ENCODE measurements around the gene C9orf153. TPM values are rescaled to one million over a fixed set of nuclear protein-coding genes. Genes with fewer than 3 reads are reported as not detected.
"Not testable (repeated sequence)": the region's sequence is repeated elsewhere in the genome, so short reads cannot be mapped to it uniquely, and the experiment has no call there.

The C9orf153 gene
- total RNA-seq, 3 donors from 2014 or later, result 0.35 TPM; not detected in 2

DNA sequence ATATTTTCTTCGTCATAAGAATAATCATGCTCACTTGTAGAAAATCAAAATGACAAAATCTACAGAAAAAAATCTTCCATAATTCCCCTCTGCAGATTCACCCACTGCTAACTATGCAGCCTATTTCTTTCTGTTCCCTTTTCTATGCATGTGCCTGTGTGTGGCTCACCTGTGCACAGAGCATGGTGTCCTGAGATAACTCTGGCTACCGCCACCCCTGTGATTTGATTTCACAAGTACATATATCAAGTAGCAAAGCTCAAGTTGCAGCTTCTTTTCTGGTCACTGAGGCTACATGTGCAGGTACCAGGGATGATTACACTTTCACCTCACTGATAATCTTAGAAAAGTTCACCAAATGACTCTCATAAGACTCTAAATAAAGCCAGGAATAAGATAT is 41.2 kb upstream of the C9orf153 start:
- Histone ChIP-seq H3K36me3 (ENCODE audit: low read depth) (peaks cover 19% of the 10 kb centered on the region), H3K4me1 (ENCODE audit: low read depth) (no peaks in the 10 kb centered on the region), H3K9me3 (no peaks in the 10 kb centered on the region), H3K4me3 (no peak overlapping the region)
- DNase-seq (no peak), ATAC-seq (no peak)
- intact Hi-C loops (cut with DNase I, micrococcal nuclease), result no loop called here
- TF ChIP-seq, protein P1, sequence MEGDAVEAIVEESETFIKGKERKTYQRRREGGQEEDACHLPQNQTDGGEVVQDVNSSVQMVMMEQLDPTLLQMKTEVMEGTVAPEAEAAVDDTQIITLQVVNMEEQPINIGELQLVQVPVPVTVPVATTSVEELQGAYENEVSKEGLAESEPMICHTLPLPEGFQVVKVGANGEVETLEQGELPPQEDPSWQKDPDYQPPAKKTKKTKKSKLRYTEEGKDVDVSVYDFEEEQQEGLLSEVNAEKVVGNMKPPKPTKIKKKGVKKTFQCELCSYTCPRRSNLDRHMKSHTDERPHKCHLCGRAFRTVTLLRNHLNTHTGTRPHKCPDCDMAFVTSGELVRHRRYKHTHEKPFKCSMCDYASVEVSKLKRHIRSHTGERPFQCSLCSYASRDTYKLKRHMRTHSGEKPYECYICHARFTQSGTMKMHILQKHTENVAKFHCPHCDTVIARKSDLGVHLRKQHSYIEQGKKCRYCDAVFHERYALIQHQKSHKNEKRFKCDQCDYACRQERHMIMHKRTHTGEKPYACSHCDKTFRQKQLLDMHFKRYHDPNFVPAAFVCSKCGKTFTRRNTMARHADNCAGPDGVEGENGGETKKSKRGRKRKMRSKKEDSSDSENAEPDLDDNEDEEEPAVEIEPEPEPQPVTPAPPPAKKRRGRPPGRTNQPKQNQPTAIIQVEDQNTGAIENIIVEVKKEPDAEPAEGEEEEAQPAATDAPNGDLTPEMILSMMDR (IDR thresholded peaks at IDR 0.05), result no peak

DNA sequence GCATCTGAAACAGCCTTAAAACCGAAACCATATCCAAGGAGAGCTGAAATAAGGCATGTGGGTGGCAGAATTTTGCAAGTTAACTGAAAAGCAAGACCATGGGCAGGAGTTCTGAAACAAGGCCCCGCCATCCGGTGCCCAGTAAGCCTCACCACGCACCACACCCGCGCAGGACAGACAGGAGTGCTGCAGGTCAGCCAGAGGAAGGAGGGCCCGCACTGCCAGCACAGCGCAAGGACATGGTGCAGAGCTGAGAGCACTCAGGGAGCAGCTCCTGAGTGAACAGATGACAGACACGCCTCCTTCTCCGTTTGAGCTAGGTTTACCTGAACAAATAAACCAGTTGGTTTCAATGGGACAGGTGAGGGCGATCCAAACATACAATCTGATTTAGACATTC is 39.4 kb upstream of the C9orf153 start:
- DNase-seq (no peak), ATAC-seq (no peak)
- H3K4me1 ChIP-seq (ENCODE audit: low read depth), result no peaks in the 10 kb centered on the region
- TF ChIP-seq, protein P1 (IDR thresholded peaks at IDR 0.05), result no peak
- H3K36me3 ChIP-seq (ENCODE audit: low read depth), result peaks cover 19% of the 10 kb centered on the region
- H3K4me3 ChIP-seq, result no peak overlapping the region
- no peaks in the 10 kb centered on the region for H3K9me3 ChIP-seq
- intact Hi-C loops (cut with DNase I, micrococcal nuclease), result no loop called here

DNA sequence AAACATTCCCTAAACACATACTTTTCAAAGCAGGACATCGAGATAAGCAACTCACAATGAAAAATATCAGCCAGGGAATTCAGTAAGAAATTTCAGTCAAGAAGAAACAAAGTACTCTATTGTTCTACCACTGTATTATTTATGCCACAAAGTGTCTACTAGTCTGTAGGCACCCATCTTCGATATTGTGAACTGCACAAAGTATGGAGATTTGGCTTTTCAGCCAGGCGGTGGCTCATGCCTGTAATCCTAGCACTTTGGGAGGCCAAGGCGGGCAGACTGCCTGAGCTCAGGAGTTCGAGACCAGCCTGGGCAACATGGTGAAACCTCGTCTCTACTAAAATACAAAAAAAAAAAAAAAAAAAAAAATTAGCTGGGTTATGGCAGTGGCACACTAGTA is 30.9 kb upstream of the C9orf153 start:
- H3K4me3 ChIP-seq; H3K9me3 ChIP-seq; H3K36me3 ChIP-seq (ENCODE audit: low read depth); DNase-seq; intact Hi-C loops (cut with DNase I, micrococcal nuclease); ATAC-seq; H3K4me1 ChIP-seq (ENCODE audit: low read depth): not testable (repeated sequence)

DNA sequence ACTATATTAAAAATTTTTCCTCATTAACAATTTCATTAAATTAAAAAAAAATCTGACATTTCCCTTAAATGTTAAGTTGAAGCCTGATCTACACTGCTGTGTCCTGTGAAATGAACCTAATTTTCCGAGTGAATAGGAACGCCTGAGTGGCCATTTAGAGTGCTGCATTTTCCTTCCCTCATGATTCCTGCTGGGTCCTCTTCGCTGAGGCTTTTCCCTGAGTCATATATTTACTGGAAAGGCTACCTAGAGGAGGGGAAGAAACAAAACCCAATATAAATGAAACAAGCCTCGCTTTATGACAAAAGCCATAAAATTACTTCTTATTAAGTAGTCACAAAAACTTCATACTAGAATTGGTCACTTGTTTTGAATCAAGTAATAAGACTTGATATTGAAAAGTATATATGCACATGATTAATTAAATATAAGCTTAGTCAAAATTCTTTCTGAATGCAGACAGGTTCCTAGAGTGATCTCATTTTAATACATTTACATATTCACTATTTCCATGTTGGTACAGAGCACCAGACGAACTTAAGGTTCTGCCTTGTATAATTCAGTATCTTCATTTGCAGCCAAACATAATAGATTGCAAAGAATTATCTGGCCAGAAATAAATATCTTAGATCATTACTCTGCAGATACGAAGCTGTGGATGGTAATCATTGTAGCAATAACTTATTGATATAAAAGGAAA is 29.2 kb upstream of the C9orf153 start:
- Histone ChIP-seq H3K9me3 (no peaks in the 10 kb centered on the region), H3K4me1 (ENCODE audit: low read depth) (no peaks in the 10 kb centered on the region), H3K4me3 (no peak overlapping the region), H3K36me3 (ENCODE audit: low read depth) (no peaks in the 10 kb centered on the region)
- ATAC-seq (no peak), DNase-seq (no peak)
- intact Hi-C loops (cut with DNase I, micrococcal nuclease), result no loop called here
- TF ChIP-seq, protein P1 (IDR thresholded peaks at IDR 0.05), result no peak

DNA sequence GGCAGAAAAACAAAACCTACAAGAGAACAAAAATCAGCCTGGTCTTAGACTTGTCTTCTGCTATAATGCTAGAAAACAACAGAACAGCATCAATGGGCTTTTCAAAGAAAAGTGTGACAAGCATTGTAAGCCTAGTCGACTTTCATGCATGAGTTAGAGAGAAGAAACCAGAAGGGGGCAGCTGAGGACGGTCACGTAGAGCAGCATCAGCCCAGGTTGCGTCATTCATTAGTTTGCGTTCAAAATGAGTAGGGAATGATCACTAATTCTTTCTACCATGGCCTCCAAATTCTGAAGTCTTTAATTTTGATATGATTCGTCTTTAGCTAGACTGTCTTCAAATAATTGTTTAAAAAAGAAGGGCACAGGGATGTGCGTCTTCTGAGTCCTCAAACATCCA is 27.6 kb upstream of the C9orf153 start:
- intact Hi-C loops (cut with DNase I, micrococcal nuclease), result no loop called here
- Histone ChIP-seq H3K36me3 (ENCODE audit: low read depth) (no peaks in the 10 kb centered on the region), H3K9me3 (no peaks in the 10 kb centered on the region), H3K4me3 (no peak overlapping the region), H3K4me1 (ENCODE audit: low read depth) (peaks cover 3% of the 10 kb centered on the region)
- no peak for DNase-seq
- ATAC-seq, result no peak
- TF ChIP-seq, protein P1 (IDR thresholded peaks at IDR 0.05), result no peak

DNA sequence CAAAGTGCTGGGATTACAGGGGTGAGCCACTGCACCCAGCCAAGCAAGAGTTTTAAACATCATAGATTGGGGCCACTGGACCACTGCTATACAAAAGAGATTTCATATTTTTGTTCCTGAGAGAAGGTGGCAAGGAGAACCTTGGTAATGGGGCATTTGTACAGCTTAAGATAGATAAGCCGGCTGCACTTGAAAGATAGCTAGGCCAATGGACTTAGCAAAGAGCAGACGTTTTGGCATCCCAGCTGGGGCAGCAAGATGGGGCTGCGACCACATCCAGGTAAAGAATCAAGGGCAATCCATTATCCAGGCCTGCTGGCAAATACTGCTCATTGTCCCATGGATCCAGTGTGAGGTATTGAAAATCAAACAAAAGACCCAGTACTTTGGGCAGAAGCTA is 26.8 kb upstream of the C9orf153 start:
- DNase-seq, result no peak
- intact Hi-C loops (cut with DNase I, micrococcal nuclease), result no loop called here
- Histone ChIP-seq H3K4me3 (no peak overlapping the region), H3K36me3 (ENCODE audit: low read depth) (no peaks in the 10 kb centered on the region), H3K4me1 (ENCODE audit: low read depth) (peaks cover 5% of the 10 kb centered on the region), H3K9me3 (no peaks in the 10 kb centered on the region)
- TF ChIP-seq, protein P1 (IDR thresholded peaks at IDR 0.05), result no peak
- no peak for ATAC-seq
